PFSK-1 (cell line): ENCODE data around the gene ATRIP.

ENCODE experiments used
- POLR2AphosphoS5 ChIP-seq: IDR thresholded peaks from 2 replicates; pipeline ENCODE4 v1.6.1; 2012; ENCODE audit warnings: low read depth, mild to moderate bottlenecking, control low read depth, low read length, moderate library complexity
- REST ChIP-seq, 2 experiments: IDR thresholded peaks; 2 replicates each; pipeline versions ENCODE4 v1.6.1 to v1.8.0; 2011 to 2012; ENCODE audit warnings: low read depth in 2 of 2, low read length in 2 of 2, control low read depth in 1 of 2, inconsistent platforms in 1 of 2, mild to moderate bottlenecking in 1 of 2, moderate library complexity in 1 of 2; ENCODE audit not compliant: insufficient read depth in 1 of 2

- TF ChIP-seq POLR2AphosphoS5 (no peak), REST (IDR thresholded peaks at IDR 0.05; ENCODE audit: insufficient read depth in 1 of 2, low read depth in 2 of 2, low read length in 2 of 2) (no peak)
Observed at GRCh38 chr3:48402281-48402732, 44.2 kb upstream of the ATRIP start.
